Nephron progenitor cell (in vitro differentiated cells): ENCODE measurements around the gene GNG11.
A peak's percentile ranks its signal among the peaks of the same experiment; 100 is the strongest.

ENCODE experiments used
- DNase-seq: peaks from one replicate; pipeline ENCODE4 v3.0.0; 2021
- H3K27ac Mint-ChIP-seq: 2 replicates; pipeline ENCODE4 v1.8.0; 2021; ENCODE audit warnings: mild to moderate bottlenecking, moderate library complexity, mixed read lengths
- H3K27me3 Mint-ChIP-seq: 2 replicates; pipeline ENCODE4 v1.8.0; 2021; ENCODE audit warnings: mild to moderate bottlenecking, low read depth, mixed read lengths; ENCODE audit not compliant: poor library complexity
- H3K36me3 Mint-ChIP-seq: 2 replicates; pipeline ENCODE4 v1.8.0; 2021; ENCODE audit warnings: low read depth, mixed read lengths
- H3K4me1 Mint-ChIP-seq: 2 replicates; pipeline ENCODE4 v1.8.0; 2021; ENCODE audit warnings: mixed read lengths
- H3K4me3 Mint-ChIP-seq: 2 replicates; pipeline ENCODE4 v1.8.0; 2021; ENCODE audit warnings: mild to moderate bottlenecking, moderate library complexity, mixed read lengths
- H3K9me3 Mint-ChIP-seq: 2 replicates; pipeline ENCODE4 v1.8.0; 2021; ENCODE audit warnings: mild to moderate bottlenecking, moderate library complexity, mixed read lengths
- TF ChIP-seq, protein P1 (sequence below): fragments of 200-600 bp; sonication (generic); IDR thresholded peaks from 2 replicates; pipeline ENCODE4 v1.5.0; 2021; ENCODE audit warnings: antibody characterized with exemption

The GNG11 gene

DNA sequence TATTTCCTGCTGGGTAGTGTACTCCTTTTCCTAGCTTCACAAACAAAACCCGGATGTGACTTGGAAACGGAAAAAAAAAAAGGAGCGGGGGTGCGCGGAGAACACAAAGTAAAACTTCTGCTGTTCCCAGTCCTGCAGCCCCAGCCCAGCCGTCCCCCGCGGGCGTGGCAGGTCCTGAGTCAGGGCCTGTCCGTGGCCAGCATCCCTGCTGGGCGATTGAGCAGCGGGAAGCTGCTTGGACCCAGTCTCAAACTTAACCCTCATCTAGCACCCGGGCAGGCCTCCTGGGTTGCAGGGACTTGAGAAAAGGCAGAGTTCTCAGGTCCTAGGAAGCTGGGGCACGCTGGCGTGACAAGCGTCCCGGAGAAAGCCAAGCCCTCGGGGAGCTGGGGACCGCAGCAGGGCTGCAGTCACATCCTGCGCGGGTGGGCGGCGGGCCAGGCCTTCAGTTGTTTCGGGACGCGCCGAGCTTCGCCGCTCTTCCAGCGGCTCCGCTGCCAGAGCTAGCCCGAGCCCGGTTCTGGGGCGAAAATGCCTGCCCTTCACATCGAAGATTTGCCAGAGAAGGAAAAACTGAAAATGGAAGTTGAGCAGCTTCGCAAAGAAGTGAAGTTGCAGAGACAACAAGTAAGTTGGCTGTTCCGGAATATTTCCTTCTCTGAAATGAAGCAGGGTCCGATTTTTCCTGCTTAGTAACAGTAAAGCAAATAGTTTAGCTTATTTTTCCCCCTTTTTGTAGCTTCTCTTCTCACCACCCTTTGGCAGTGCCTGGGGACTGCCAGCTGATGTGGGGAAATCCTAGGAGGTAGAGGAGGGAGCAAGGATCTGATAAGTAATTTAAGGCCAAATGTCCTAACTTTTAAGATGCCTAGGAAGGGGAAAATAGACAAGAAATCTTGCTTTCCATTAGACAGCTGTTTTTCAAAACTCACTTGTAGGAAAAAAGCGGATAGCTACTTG is at the start of gene GNG11:
GNG11 (plus strand) TSS at position 129 of the 960 bp plus-strand sequence; CDS start at position 532, 403 bp downstream.
- peaks cover 38% of the 10 kb centered on the region for H3K4me1 Mint-ChIP-seq
- H3K36me3 Mint-ChIP-seq, result peaks cover 14% of the 10 kb centered on the region
- H3K27ac Mint-ChIP-seq, result peak within 1 kb of the TSS; percentile 75
- TF ChIP-seq, protein P1, sequence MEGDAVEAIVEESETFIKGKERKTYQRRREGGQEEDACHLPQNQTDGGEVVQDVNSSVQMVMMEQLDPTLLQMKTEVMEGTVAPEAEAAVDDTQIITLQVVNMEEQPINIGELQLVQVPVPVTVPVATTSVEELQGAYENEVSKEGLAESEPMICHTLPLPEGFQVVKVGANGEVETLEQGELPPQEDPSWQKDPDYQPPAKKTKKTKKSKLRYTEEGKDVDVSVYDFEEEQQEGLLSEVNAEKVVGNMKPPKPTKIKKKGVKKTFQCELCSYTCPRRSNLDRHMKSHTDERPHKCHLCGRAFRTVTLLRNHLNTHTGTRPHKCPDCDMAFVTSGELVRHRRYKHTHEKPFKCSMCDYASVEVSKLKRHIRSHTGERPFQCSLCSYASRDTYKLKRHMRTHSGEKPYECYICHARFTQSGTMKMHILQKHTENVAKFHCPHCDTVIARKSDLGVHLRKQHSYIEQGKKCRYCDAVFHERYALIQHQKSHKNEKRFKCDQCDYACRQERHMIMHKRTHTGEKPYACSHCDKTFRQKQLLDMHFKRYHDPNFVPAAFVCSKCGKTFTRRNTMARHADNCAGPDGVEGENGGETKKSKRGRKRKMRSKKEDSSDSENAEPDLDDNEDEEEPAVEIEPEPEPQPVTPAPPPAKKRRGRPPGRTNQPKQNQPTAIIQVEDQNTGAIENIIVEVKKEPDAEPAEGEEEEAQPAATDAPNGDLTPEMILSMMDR, result no peak
- peak within 1 kb of the TSS; percentile 88 for H3K4me3 Mint-ChIP-seq
- peaks cover 19% of the 10 kb centered on the region for H3K27me3 Mint-ChIP-seq
- no peaks in the 10 kb centered on the region for H3K9me3 Mint-ChIP-seq
- peak; percentile 76 for DNase-seq

DNA sequence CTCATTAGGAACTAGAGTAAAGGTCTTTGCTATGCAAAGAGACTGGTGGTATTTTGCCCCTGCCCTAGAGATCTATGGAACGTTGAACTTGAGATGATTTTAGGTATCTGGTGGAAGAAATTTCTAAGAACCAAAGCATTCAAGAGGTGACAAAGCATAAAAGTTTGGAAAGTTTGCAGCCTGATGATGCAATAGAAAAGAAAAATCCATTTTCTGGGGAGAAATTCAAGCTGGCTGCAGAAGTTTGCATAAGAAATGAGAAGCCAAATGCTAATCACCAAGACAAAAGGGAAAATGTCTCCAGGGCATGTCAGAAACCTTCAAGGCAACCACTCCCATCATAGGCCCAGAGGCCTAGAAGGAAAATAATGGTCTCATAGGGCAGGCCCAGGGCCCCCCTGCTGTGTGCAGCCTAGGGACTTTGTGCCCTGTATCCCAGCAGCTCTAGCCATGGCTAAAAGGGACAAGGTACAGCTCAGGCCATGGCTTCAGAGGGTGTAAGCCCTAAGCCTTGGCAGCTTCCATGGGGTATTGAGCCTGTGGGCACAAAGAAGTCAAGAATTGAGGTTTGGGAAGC is 47.4 kb upstream of the GNG11 start:
- no peak for DNase-seq

DNA sequence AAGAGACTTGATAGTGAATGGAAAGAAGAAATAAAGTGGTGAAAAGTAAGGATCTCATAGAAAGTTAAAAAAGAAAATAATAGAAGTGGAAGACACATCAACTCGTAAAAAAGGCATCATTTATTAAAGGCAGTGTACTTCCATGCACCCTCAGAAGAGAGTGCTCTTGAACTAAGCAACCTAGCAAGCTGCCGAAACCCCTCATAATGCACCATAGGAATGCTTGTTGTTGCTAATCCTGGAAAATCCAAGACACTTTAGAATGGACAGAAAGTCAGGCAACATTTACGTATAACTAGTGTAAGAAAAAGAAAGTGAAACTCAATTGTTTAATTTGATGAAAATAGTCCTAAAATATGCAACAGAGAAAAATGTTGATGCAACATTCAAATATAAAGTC is 43.8 kb upstream of the GNG11 start:
- no peaks in the 10 kb centered on the region for H3K36me3 Mint-ChIP-seq
- no peak overlapping the region for H3K4me3 Mint-ChIP-seq
- H3K27ac Mint-ChIP-seq, result no peak overlapping the region
- no peaks in the 10 kb centered on the region for H3K4me1 Mint-ChIP-seq
- DNase-seq, result no peak
- TF ChIP-seq, protein P1, result no peak
- H3K27me3 Mint-ChIP-seq, result peaks cover 4% of the 10 kb centered on the region
- peaks cover 29% of the 10 kb centered on the region for H3K9me3 Mint-ChIP-seq

More for the DNA sequence above, 47.4 kb upstream of the GNG11 start:
- Mint-ChIP-seq H3K9me3 (peaks cover 18% of the 10 kb centered on the region), H3K27me3 (peaks cover 2% of the 10 kb centered on the region), H3K27ac (no peak overlapping the region), H3K4me1 (no peaks in the 10 kb centered on the region), H3K36me3 (no peaks in the 10 kb centered on the region), H3K4me3 (no peak overlapping the region)
- TF ChIP-seq, protein P1, result no peak

DNA sequence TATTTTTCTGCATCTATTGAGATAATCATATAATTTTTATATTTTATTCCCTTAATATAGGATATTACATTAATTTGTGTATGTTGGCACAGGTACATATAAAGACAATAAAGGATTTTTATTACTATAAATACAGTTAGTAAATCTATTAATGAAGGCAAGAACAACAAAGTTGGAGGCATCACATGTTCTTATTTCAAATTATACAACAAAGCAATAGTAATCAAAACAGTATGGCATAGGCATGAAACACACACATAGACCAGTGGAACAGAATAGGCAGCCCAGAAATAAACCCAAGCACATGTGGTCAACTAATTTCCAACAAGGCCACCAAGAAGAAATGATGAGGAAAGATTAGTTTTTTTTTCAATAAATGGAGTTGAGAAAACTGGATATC is 42.2 kb upstream of the GNG11 start:
- TF ChIP-seq, protein P1, result no peak
- Mint-ChIP-seq H3K4me1 (no peaks in the 10 kb centered on the region), H3K36me3 (no peaks in the 10 kb centered on the region), H3K4me3 (no peak overlapping the region), H3K9me3 (peaks cover 23% of the 10 kb centered on the region), H3K27ac (no peak overlapping the region), H3K27me3 (peaks cover 4% of the 10 kb centered on the region)
- DNase-seq, result no peak

DNA sequence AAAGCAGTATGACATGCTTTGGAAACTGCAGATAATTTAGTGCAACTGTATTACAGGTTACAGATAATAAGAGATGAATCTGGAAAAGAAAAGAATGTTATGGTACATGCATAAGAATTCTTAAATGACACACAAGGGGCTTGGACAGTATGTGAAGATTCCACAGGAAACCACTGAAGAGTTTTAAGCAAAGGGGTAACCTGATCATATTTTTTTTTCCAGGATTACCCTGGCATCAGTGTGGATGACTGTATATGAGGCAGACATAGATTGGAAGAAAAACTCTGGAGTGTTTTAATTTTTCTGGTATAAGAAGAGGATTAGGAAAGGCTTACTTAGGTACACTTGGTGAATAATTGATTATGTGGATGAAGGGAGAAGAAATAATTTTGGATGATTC is 39.1 kb upstream of the GNG11 start:
- DNase-seq, result no peak
- TF ChIP-seq, protein P1, result no peak
- Mint-ChIP-seq H3K4me3 (no peak overlapping the region), H3K36me3 (no peaks in the 10 kb centered on the region), H3K27me3 (peaks cover 13% of the 10 kb centered on the region), H3K9me3 (peaks cover 20% of the 10 kb centered on the region), H3K27ac (no peak overlapping the region), H3K4me1 (no peaks in the 10 kb centered on the region)
